Kasumi-1 (cell line): Measurements from ENCODE around the gene CCDC134.

Experiments used
- DNase-seq, 2 experiments: peaks; one replicate each; lab custom pipeline; 2025; lab: John Stamatoyannopoulos, UW

Gene CCDC134

DNA sequence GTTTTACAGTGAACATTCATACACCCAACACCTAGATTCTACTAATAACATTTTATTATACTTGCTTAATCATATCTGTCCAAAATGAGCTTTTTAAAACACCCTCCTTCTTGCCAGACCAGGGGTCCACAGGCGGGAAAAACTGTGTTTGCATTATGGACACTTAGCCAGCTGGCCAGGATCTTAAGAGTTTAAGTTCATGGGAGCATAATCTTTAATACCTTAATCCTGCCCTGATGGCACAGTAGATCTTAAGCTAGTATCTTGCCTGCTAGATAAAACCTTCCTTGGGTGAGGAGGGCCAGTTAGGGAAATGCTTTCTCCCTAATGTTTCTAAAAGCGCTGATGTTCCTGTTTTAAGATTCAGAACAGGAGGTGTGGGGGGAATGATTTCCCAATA, 13.1 kb upstream of the CCDC134 start:
- no peak for DNase-seq

DNA sequence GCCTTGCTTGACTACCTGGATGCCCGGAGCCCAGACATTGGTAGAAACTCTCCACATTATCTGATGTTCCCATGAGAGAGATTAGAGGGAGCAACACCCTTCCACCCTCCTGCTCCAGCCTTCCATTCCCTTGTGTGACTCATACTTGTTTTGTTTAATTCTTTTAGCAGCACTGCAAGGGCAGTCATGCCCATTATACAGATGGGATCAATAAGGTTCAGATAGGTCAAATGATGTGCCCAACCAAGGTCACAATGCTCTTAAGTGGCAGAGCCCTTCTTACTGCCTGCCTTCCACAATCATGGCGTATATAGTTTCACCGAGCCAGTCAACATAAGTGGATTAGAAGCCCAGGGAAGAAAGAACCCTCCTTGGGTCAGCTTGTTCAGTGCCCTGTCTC, 6.6 kb upstream of the CCDC134 start:
- no peak for DNase-seq

DNA sequence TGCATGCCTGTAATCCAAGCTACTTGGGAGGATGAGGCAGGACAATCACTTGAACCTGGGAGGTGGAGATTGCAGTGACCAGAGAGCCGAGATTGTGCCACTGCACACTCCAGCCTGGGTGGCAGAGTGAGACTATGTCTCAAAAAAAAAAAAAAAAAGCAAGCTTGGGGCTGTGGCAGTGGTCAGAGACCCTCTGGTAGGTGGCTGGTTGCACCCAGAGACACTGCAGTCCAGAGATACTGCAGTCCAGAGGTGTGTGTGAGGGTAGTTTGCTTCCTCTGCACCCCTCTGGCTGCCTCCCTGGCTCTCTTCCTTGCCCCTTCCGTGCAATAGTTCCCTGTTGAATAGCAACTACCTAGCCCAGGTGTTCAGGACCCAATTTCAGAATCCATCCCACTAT, 1.7 kb upstream of the CCDC134 start:
- DNase-seq: no peak

DNA sequence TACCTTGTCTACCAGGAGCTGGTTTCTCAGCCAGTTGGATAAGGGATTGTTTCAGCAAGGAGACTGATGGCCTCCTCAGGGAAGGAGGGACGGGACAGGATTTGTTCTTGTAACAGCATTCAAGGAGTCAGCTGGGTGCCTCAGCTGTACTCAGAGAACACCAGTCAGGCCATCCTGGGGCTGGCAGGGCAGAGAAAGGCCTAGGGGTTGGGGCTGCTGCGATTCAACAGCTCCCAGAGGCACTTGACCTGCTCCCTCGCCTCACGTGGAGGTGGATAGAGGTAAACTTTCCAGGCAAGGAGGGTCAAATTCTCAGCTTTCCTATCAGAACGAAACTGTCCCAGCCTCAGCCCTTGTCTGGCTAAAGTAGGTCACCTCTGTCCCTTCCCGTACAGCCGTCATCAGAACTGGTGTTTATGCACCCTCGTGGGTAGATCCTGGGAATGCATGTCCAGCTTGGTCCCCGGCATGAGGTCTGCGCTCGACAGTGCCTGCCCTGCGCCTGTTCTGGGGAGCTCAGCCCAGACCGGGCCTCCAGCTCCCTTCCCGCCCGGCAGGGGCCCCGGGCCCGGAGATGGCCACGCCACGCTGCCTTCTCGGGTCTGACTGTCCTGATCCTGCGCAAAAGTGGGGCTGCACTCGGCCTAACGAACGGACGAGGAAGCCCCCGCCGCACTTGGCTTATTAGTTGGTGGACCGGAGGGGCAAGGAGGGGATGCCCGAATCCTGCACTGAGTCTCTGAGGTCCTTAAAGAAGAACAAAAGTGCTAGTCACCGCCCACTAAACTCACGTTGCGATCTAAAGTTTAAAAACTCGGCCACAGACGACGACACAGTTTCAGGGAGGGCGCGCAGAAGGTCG, 762 bp upstream of the CCDC134 start:
- DNase-seq: peak in 1 of 2 experiments; percentile 85

DNA sequence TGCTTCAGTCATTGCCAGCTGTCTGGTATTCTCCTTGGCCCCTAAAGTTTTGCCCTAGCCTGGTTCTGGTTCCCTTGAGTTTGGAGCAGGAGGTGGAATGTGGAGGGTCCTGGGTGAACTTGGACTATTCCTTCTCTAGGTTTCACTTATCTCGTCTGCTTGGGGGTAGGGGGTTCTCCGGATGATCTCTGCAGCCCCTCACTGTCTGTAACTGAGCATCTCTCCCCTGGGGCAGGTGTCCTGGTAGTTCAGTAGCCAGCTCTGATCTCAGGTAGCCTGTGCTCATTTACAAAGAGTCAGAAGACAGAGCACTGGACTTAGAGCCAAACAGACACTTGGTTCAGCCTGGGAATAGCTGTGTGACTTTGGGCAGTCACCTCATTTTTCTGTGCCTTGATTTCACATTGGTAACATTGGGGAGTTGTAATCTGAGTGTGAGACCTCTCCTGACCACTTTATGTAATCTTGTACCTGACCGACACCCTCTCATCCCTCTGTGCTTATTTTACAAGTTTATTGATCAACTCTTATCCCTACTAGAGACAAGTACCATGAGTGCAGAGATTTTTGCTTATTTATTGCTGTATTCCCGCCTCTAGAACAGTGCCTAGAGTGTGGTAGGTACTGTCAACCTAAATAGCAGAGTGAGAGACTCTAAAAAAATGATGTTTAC, 804 bp downstream of the CCDC134 start:
- DNase-seq: no peak

DNA sequence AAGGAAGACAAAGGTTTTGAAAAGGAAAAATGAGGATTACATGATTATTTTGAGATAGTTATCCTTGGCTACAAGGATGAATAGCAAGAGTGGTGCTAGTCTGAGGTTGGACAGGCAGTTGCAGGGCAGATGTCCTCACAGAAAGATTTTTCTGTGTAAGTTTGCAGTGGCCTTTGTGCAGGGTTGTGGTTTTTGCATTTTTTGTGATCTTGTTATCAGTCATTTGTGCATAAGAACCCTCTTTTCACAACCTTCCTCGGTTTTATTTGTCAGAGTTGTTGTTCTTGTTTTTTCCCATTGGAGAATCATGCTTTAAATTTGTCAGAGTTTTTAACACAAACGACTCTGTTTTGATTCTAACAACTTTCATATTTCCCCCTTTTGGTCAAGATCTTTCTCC, 1.4 kb downstream of the CCDC134 start:
- no peak for DNase-seq

DNA sequence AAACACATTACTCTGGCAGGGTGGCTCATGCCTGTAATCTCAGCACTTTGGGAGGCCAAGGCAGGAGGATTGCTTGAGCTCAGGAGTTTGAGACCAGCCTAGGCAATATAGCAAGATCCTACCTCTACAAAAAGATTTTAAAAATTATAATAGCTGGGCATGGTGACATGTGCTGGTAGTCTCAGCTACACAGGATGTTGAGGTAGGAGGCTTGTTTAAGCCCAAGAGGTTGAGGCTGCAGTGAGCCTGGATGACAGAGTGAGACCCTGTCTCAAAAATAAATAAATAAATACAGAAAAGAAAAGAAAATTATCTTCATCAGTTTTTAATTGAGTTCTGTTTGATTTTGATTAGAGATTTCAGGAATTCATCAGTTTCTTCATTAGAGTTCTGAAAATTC, 5.2 kb downstream of the CCDC134 start:
- no peak for DNase-seq

DNA sequence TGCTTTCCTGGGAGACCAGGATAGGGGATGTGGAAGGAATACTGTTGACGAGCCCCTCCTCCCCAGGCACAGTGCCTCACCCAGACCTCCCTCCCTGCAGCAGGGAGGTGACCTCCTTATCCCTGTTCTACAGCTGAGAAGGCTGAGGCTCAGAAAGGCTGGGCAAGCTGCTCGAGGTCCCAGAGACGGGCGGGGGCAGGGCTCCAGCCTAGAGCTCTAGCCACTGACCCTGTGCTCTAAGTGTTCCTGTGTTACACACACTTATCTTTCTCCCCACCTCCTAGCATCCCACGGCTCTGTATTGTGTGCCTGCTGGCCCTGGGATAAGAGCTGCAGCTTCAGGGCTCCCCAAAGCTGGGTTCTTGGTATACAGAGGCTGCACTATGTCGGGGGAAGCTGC, 7.9 kb downstream of the CCDC134 start:
- DNase-seq: no peak

DNA sequence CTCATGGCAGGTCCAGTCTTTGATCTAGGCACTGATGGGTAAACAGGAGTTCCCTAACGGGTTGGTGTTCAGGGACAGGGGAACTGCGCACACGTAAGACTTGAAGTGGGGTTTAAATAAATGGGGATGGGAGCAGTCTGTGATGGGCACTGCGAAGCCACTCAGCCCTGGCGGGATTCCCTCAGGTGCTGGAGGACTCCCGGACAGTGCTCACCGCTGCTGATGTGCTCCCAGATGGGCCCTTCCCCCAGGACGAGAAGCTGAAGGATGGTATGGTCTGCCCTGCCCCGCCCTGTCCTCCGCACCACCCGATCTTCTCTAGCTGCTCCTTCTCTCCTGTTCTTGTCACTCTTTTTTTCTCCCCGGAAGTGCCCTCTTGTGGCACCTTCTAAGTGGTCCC, 9.5 kb downstream of the CCDC134 start:
- DNase-seq: no peak

DNA sequence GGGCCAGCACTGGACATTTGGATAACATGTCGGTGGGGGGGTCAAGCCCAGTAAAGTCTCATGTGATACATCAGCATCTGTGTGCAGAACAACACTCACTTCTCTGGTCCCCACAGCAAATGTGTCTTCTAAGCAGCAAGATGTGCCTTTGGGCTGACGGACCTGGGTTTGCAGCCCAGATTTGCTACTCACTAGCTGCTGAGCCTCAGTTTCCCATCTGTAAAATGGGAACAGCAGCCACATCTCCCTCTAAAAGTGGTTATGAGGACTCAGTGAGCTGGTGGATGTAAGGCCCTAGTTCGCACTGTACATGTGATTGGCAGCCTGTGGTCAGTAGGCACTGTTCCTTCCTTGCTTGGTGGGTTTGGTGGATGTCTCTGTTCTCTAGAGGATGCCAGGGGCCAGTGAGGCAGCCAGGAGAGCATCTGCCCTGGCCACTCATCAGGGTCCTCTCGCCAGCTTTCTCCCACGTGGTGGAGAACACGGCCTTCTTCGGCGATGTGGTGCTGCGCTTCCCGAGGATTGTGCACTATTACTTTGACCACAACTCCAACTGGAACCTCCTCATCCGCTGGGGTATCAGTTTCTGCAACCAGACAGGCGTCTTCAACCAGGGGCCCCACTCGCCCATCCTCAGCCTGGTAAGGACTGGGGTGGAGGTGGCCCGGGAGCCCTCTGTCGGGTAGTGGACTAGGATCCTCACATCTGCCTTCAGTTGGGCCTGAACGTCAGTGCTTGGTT, 12.5 kb downstream of the CCDC134 start:
- no peak for DNase-seq

DNA sequence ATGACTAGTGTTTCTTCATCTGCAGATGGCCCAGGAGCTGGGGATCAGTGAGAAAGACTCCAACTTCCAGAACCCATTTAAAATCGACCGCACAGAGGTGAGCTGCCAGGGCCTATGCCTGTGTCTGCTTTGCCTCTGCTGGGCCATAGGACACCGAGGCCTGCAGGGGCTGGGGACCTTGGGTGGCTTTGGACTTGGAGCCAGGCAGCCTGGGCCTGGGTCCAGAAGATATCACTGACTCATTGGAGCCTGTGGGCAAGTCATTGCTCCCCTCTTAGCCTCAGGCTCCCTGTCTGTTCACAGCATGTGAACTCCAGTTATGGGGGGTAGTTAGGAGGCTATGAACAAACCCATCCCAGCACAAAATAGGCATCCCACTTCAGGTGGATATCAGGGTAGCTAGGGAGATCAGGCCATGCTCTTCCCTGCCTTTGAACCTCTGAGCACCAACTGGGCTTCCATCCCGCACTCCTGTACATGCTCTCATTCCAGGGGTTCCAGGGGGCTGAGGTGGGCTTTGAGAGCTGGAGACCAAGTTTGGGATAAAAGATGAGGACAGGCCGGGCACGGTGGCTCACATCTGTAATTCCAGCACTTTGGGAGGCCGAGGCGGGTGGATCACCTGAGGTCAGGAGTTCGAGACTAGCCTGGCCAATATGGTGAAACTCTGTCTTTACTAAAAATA, 13.4 kb downstream of the CCDC134 start:
- no peak for DNase-seq

DNA sequence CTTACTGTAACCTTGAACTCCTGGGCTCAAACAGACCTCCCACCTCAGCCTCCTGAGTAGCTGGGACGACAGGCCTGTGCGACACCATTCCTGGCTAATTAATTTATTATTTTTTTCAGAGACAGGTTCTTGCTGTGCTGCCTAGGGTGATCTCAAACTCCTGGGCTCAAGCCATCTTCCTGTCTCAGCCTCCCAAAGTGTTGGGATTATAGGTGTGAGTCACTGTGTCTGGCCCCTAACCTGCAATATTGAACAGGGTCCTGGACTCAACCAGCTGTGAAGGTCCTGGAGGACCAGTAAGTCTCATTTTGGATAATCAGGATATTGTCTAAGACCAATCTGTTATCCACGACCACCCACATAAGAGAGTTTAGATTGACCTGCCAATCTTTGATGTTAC, 15.2 kb downstream of the CCDC134 start:
- no peak for DNase-seq

DNA sequence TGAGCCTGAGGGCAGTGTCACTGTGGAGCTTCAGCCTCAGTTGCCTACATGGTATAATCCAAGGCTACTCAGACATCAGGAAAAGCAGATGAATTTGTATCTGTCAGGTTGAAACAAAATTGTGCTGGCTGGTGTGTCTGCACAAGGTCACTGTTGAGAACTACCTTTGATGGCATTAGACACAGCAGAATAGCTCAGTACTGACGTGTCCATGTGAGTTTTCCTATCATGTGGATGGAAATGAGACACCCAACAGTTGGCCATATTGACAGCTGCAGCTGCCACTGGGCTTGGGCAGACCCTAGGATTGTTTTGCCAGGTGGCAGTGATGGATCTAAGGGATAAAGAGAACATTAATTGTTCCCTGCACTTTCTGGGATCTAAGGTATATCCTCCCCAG, 15.8 kb downstream of the CCDC134 start:
- DNase-seq: no peak

DNA sequence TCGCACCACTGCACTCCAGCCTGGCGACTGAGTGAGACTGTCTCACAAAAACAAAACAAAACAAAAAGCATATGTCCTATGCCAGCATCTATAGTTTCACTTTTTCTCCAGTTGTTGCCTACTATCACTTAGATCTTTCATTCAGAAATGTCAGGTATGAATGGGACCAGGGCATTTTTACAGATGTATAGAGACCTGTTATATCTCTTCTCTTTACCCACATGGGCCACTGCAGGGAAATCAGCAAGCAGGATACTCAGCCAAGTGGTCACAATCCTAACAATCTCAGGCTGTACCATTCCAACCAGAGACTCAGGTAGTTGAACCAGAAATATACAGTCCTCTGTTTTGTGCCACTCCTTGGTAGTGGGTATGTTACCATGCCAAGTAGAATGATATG, 16.4 kb downstream of the CCDC134 start:
- DNase-seq: no peak

DNA sequence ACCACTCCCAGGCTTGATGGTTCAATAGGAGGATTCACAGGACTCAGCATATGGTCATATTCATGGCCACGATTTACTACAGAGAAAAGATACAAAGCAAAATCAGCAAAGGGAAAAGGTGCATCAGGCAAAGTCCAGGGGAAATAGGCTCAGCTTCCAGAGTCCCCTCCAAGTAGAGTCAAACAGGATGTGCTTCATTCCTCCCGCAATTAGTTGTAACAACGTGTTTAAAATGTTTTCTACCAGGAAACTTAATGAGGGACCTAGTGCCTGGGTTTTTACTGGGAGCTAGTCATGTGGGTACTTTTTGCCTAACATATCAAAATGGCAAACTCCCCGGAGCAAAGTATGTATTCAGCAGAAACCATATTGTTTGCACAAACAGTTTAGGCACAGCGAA, 17.5 kb downstream of the CCDC134 start:
- DNase-seq: no peak

DNA sequence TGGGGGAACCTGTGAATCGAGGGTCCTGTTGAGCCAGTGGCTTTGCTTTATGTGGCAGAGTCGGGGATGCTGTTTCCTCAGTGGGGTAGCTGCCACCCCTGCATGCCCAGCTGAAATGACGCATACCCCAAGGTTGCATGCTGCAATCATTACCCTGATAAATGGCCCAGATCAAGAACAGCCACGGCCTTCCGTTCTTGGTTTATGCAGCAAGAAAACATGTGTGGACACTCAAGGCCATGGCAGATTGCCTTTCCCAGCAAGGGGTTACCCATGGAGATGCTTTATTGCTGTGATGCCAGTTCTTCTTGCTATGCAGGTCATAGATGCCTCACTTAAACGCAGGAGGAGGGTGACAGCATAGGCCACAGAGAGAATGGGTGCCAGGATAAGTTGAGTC, 18.1 kb downstream of the CCDC134 start:
- DNase-seq: no peak

DNA sequence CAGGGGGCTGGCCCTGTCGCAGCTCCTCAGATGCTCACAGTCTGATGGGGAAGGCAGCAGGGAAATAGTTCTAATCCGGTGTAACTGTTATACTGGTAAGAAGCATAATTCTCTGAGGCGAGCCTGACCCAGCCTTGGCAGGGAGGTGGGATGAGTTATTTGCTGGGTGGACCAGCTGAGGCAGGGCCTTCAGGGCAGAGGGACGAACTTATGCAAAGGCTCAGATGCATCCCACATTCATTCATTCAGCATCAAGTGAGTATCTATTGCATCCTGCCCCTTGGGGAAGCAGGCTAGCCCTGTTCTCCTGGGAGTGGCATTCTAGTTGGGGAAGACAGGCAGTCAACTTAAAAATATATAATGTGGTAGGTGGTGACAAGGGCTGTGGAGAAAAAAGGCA, 18.8 kb downstream of the CCDC134 start:
- DNase-seq: no peak

DNA sequence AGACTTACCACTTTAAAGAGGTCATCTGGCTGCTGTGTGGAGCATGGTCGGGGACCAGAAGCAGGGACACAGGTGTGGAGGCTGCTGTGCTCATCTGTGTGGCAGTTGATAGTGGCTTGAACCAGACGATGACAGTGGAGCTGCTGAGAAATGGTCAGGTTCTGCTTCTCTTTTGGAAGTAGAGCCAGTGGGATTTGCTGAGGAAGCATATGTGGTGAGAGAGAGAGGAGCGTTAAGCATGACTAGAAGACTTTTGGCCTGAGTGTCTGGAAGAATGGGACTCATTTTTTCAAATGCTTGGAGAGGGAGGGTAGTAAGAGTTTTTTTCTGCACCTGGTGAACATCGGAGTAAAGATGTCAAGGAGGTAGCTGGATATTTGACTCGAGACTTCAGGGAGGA, 20.0 kb downstream of the CCDC134 start:
- DNase-seq: no peak

DNA sequence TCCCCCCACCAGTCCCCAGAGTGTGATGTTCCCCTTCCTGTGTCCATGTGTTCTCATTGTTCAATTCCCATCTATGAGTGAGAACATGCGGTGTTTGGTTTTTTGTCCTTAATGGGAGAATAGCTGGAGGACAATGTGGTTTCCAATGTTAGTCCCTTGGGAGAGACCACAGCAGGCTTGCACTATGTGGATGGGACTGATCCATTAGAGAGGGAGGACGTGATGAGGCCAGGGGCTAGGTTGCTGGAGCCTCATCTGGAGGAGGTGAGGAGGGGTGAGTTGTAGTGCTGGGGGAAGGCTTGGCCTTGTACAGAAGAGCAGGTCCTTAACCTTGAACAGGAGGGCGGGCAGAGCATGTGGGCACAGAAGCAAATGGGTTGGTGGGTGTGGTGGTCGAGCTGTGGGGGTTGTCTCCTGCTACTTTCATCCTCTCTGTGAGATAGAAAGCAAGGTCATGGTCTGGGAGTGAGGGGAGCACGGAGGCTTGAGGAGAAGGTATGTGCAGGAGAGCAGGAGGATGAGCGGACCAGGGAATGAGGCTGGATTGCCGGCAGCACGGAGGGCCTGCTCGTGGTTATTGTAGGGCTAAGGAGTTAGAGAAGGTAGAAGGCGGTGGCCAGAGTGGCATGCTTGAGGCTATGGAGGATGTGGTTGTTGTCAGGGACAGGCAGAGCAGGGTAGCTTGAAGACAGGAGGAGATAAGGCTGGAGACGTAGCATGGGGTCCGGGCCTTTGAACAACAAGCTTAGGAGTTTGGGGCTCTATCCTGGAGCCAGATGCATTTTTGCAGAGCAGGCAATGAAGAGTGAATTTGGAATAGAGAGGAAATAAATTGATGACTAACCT, 21.2 kb downstream of the CCDC134 start:
- no peak for DNase-seq

DNA sequence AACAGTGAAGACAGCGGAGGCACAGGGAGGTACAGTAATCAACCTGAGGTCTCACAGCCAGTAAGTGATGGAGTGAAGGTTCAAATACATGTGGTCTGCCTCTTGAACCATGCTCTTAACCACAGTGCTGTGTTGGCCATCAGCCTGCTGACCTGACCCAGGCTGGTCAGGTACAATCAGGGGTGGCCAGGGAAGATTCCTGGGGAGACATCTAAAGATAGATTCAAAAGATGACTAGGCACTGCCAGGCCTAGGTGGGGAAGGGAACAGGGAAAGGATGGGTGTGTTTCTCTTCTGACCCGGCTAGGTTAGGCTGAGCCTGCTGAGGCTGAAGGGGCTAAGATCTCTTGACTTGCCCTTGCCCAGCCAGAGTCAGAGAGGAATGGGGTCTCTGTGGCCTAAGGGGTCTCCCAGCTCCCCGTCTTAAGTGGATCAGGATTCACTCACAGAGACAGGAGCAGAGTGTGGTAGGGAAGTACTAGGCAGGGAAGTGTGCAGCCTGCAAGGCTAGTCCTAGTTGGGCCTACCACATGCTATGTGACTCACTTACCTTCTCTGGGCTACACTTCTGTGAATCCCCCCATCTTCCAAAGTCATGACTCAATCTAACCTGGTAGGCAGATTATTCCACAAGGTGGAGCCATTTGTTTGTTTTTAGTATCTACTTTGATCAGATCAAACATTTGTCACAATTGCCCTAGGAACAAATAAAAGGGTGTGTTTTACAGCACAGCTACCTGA, 22.0 kb downstream of the CCDC134 start:
- peak; percentile 49 to 51 for DNase-seq

DNA sequence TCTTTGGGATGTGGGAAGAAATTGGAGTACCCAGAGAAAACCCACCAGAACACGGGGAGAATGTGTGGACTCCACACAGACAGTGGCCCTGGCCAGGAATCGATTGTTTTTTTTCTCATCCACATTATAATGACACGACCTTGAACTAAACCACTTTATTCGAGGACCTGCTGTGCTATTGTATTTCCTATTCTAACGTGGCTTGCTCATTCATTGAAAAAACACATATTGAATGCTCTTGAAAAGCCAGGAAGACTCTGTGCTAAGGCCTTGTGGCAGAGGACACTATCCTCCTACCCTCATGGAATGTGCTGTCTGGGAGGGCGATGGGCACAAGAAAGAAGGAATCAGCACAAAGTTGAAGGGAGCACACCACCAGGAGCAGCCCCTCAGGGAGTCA, 23.3 kb downstream of the CCDC134 start:
- DNase-seq: no peak
